Lower lobe of right lung (tissue), 2 donors: ENCODE data around the gene PDGFRA. TPM values are rescaled to one million over a fixed set of nuclear protein-coding genes. Genes with fewer than 3 reads are reported as not detected.

Experiments used
- ATAC-seq, 2 donors: fragments of 200-7000 bp; cut with Tn5 transposase; one replicate each; pipeline ENCODE4 v1.9.1; 2020 to 2022; ENCODE audit warnings: mild to moderate bottlenecking in 2 of 2, moderate library complexity in 2 of 2
- DNase-seq: peaks from one replicate; pipeline ENCODE4 v3.0.0-alpha.2; 2020
- H3K27ac ChIP-seq: fragments of 200-600 bp; one replicate; pipeline ENCODE4 v1.8.0; 2022
- H3K27me3 ChIP-seq: fragments of 200-600 bp; one replicate; pipeline ENCODE4 v1.8.0; 2022; ENCODE audit warnings: low read depth
- H3K36me3 ChIP-seq: fragments of 200-600 bp; one replicate; pipeline ENCODE4 v1.8.0; 2022; ENCODE audit warnings: mild to moderate bottlenecking
- H3K4me1 ChIP-seq: fragments of 200-600 bp; one replicate; pipeline ENCODE4 v1.8.0; 2022
- H3K4me3 ChIP-seq: fragments of 200-600 bp; one replicate; pipeline ENCODE4 v1.8.0; 2022; ENCODE audit warnings: mild to moderate bottlenecking
- H3K9me3 ChIP-seq: fragments of 200-600 bp; one replicate; pipeline ENCODE4 v1.8.0; 2022
- CTCF ChIP-seq: fragments of 200-600 bp; IDR thresholded peaks from one replicate; pipeline ENCODE4 v1.8.0; 2022; ENCODE audit warnings: antibody characterized with exemption, mild to moderate bottlenecking
- intact Hi-C: fragments of 100-400 bp; cut with DNase I; formaldehyde crosslinking; loops from one replicate; pipeline ENCODE4 v1.11.0; 2022
- total RNA-seq: library from RNA; stranded (reverse); fragmentation: NEBNext Ultra II Directional; extraction: Animal tissue kit (Norgen Biotek cat#: 25700); gene quantifications from one replicate; pipeline ENCODE4 v1.2.1, GENCODE V29; 2021
- donor health status: DM: no; HTN: yes; CAD: no; lungs with severe emphysema.

Gene PDGFRA
- total RNA-seq, 1 donor from 2014 or later, result 69.5 TPM

- DNase-seq (no peak), ATAC-seq (peak; percentile 39 to 70)
- H3K4me3 ChIP-seq, result no peak overlapping the region
- intact Hi-C loops, result no loop called here
- no peak overlapping the region for H3K27ac ChIP-seq
- no peaks in the 10 kb centered on the region for H3K4me1 ChIP-seq
- no peaks in the 10 kb centered on the region for H3K9me3 ChIP-seq
- no peaks in the 10 kb centered on the region for H3K36me3 ChIP-seq
- TF ChIP-seq CTCF, result no peak
- H3K27me3 ChIP-seq, result no peaks in the 10 kb centered on the region
These were observed 41.9 kb upstream of the PDGFRA start for GRCh38 chr4:54187148-54187547.

- no peaks in the 10 kb centered on the region for H3K27me3 ChIP-seq
- H3K36me3 ChIP-seq, result no peaks in the 10 kb centered on the region
- no peak overlapping the region for H3K27ac ChIP-seq
- no peak for TF ChIP-seq CTCF
- no peaks in the 10 kb centered on the region for H3K9me3 ChIP-seq
- H3K4me1 ChIP-seq, result no peaks in the 10 kb centered on the region
- ATAC-seq (no peak), DNase-seq (no peak)
- no peak overlapping the region for H3K4me3 ChIP-seq
- intact Hi-C loops, result no loop called here
These were observed 40.0 kb upstream of the PDGFRA start for GRCh38 chr4:54189140-54189539.

- no peaks in the 10 kb centered on the region for H3K4me1 ChIP-seq
- H3K27ac ChIP-seq, result no peak overlapping the region
- H3K9me3 ChIP-seq, result no peaks in the 10 kb centered on the region
- no peak for ATAC-seq
- H3K36me3 ChIP-seq, result no peaks in the 10 kb centered on the region
- DNase-seq, result peak; percentile 41
- no peaks in the 10 kb centered on the region for H3K27me3 ChIP-seq
- intact Hi-C loops, result no loop called here
- TF ChIP-seq CTCF, result no peak
- H3K4me3 ChIP-seq, result no peak overlapping the region
These were observed 36.3 kb upstream of the PDGFRA start for GRCh38 chr4:54192811-54193210.

GRCh38 chr4:54197926-54198325 lies 31.2 kb upstream of the PDGFRA start:
- H3K27ac ChIP-seq, result no peak overlapping the region
- H3K4me3 ChIP-seq, result no peak overlapping the region
- no peak for TF ChIP-seq CTCF
- H3K9me3 ChIP-seq, result no peaks in the 10 kb centered on the region
- intact Hi-C loops, result no loop called here
- DNase-seq, result no peak
- ATAC-seq, result no peak
- no peaks in the 10 kb centered on the region for H3K4me1 ChIP-seq
- H3K36me3 ChIP-seq, result no peaks in the 10 kb centered on the region
- H3K27me3 ChIP-seq, result no peaks in the 10 kb centered on the region

- no peaks in the 10 kb centered on the region for H3K36me3 ChIP-seq
- intact Hi-C loops, result no loop called here
- no peaks in the 10 kb centered on the region for H3K4me1 ChIP-seq
- ATAC-seq (no peak), DNase-seq (no peak)
- no peak overlapping the region for H3K4me3 ChIP-seq
- H3K27ac ChIP-seq, result no peak overlapping the region
- no peaks in the 10 kb centered on the region for H3K9me3 ChIP-seq
- no peaks in the 10 kb centered on the region for H3K27me3 ChIP-seq
- no peak for TF ChIP-seq CTCF
These were observed 29.2 kb upstream of the PDGFRA start for GRCh38 chr4:54199919-54200318.

- Histone ChIP-seq H3K27ac (no peak overlapping the region), H3K27me3 (no peaks in the 10 kb centered on the region), H3K4me1 (no peaks in the 10 kb centered on the region), H3K4me3 (no peak overlapping the region), H3K36me3 (no peaks in the 10 kb centered on the region), H3K9me3 (no peaks in the 10 kb centered on the region)
- ATAC-seq (no peak), DNase-seq (no peak)
- TF ChIP-seq CTCF, result no peak
- intact Hi-C loops, result no loop called here
These were observed 19.5 kb upstream of the PDGFRA start for GRCh38 chr4:54209617-54210016.
